NB4 (cell line): Measurements from ENCODE around the gene ASGR1.

Experiments
- CTCF ChIP-seq: IDR thresholded peaks from one replicate; pipeline ENCODE4 v1.5.1; 2012; ENCODE audit warnings: low read depth, low read length
- MAX ChIP-seq: IDR thresholded peaks from 2 replicates; pipeline ENCODE4 v1.6.1; 2011; ENCODE audit warnings: low read depth, low read length
- MYC ChIP-seq: IDR thresholded peaks from 2 replicates; pipeline ENCODE4 v1.6.1; 2011; ENCODE audit warnings: low read depth, low read length
- POLR2A ChIP-seq: IDR thresholded peaks from 2 replicates; pipeline ENCODE4 v1.6.1; 2011; ENCODE audit warnings: mild to moderate bottlenecking; ENCODE audit not compliant: insufficient read length; ENCODE audit errors: extremely low read depth

- TF ChIP-seq CTCF = peak; percentile 16
- TF ChIP-seq MAX = no peak
- no peak for TF ChIP-seq POLR2A
- no peak for TF ChIP-seq MYC
These were observed 7.1 kb upstream of the ASGR1 start for GRCh38 chr17:7186241-7186640.
